ENCODE results near the gene CASP12. TPM values are rescaled to one million over a fixed set of nuclear protein-coding genes. Genes with fewer than 3 reads are reported as not detected.
A peak's percentile ranks its signal among the peaks of the same experiment; 100 is the strongest.

The CASP12 gene
- total RNA-seq, 2 experiments from 2014 or later = not detected

- Mint-ChIP-seq H3K27ac (peak overlapping the region; percentile 68), H3K4me3 (peak overlapping the region; percentile 62), H3K27me3 (no peaks in the 10 kb centered on the region), H3K9me3 (no peaks in the 10 kb centered on the region), H3K4me1 (ENCODE audit: low read depth) (peaks cover 51% of the 10 kb centered on the region), H3K36me3 (no peaks in the 10 kb centered on the region)
- intact Hi-C loops (cut with micrococcal nuclease) = loop anchor here (1.0 to 5.0 kb wide), 3 partner anchors 8 to 294 kb away; no protein-coding TSS in a partner anchor
- CTCF ChIA-PET = interaction anchor here (1.9 kb wide), 1 partner anchor 28 kb away, joined by 5 read pairs; no protein-coding TSS in a partner anchor
- no peak for DNase-seq
- POLR2A ChIA-PET = interaction anchor here (2.9 kb wide), 1 partner anchor 9 kb away, joined by 12 read pairs; no protein-coding TSS in a partner anchor
Observed at GRCh38 chr11:104916442-104916841, 18.2 kb upstream of the CASP12 start.

- no peaks in the 10 kb centered on the region for H3K27me3 Mint-ChIP-seq
- H3K9me3 Mint-ChIP-seq = no peaks in the 10 kb centered on the region
- no peak overlapping the region for H3K27ac Mint-ChIP-seq
- peaks cover 51% of the 10 kb centered on the region for H3K4me1 Mint-ChIP-seq (ENCODE audit: low read depth)
- DNase-seq = no peak
- POLR2A ChIA-PET = no interaction called here
- intact Hi-C loops (cut with micrococcal nuclease) = no loop called here
- CTCF ChIA-PET = no interaction called here
- no peak overlapping the region for H3K4me3 Mint-ChIP-seq
- H3K36me3 Mint-ChIP-seq = peaks cover 12% of the 10 kb centered on the region
Observed at GRCh38 chr11:104912102-104912501, 13.8 kb upstream of the CASP12 start.

GRCh38 chr11:104908186-104908531, 9.9 kb upstream of the CASP12 start:
- DNase-seq = no peak
- POLR2A ChIA-PET = interaction anchor here (0.9 to 2.2 kb wide), 3 partner anchors 9 to 202 kb away, joined by 4 to 12 read pairs (median 4); no protein-coding TSS in a partner anchor
- no peak overlapping the region for H3K4me3 Mint-ChIP-seq
- H3K27ac Mint-ChIP-seq = peak overlapping the region; percentile 76
- no peaks in the 10 kb centered on the region for H3K27me3 Mint-ChIP-seq
- intact Hi-C loops (cut with micrococcal nuclease) = loop anchor here (1.0 kb wide), 3 partner anchors 8 to 203 kb away; no protein-coding TSS in a partner anchor
- H3K36me3 Mint-ChIP-seq = peaks cover 19% of the 10 kb centered on the region
- CTCF ChIA-PET = interaction anchor here (0.7 to 1.7 kb wide), 2 partner anchors 39 to 92 kb away, joined by 5 to 6 read pairs; no protein-coding TSS in a partner anchor
- H3K9me3 Mint-ChIP-seq = no peaks in the 10 kb centered on the region
- peaks cover 32% of the 10 kb centered on the region for H3K4me1 Mint-ChIP-seq (ENCODE audit: low read depth)

- no peaks in the 10 kb centered on the region for H3K27me3 Mint-ChIP-seq
- POLR2A ChIA-PET = interaction anchor here (0.9 to 2.2 kb wide), 3 partner anchors 10 to 201 kb away, joined by 4 to 12 read pairs (median 4); no protein-coding TSS in a partner anchor
- CTCF ChIA-PET = interaction anchor here (0.7 to 1.7 kb wide), 2 partner anchors 39 to 93 kb away, joined by 5 to 6 read pairs; no protein-coding TSS in a partner anchor
- H3K27ac Mint-ChIP-seq = peak overlapping the region; percentile 76
- peak overlapping the region; percentile 24 for H3K4me3 Mint-ChIP-seq
- DNase-seq = peak; percentile 20
- H3K4me1 Mint-ChIP-seq (ENCODE audit: low read depth) = peaks cover 30% of the 10 kb centered on the region
- intact Hi-C loops (cut with micrococcal nuclease) = loop anchor here (1.0 kb wide), 4 partner anchors 9 to 202 kb away; partner anchors contain the start of gene CASP12
- H3K9me3 Mint-ChIP-seq = no peaks in the 10 kb centered on the region
- H3K36me3 Mint-ChIP-seq = peaks cover 22% of the 10 kb centered on the region
Observed at GRCh38 chr11:104907521-104908185, 9.4 kb upstream of the CASP12 start.

GRCh38 chr11:104905271-104905670, 7.0 kb upstream of the CASP12 start:
- intact Hi-C loops (cut with micrococcal nuclease) = no loop called here
- CTCF ChIA-PET = no interaction called here

GRCh38 chr11:104899226-104899625, 966 bp upstream of the CASP12 start:
- peaks cover 6% of the 10 kb centered on the region for H3K36me3 Mint-ChIP-seq
- H3K9me3 Mint-ChIP-seq = no peaks in the 10 kb centered on the region
- ChIA-PET CTCF (no interaction called here), POLR2A (no interaction called here)
- H3K27ac Mint-ChIP-seq = no peak overlapping the region
- intact Hi-C loops (cut with micrococcal nuclease) = no loop called here
- no peak overlapping the region for H3K4me3 Mint-ChIP-seq
- H3K27me3 Mint-ChIP-seq = no peaks in the 10 kb centered on the region
- H3K4me1 Mint-ChIP-seq (ENCODE audit: low read depth) = peaks cover 30% of the 10 kb centered on the region
- no peak for DNase-seq

More at GRCh38 chr11:104905271-104905670, 7.0 kb upstream of the CASP12 start:
- no peaks in the 10 kb centered on the region for H3K9me3 Mint-ChIP-seq
- H3K4me3 Mint-ChIP-seq = no peak overlapping the region
- POLR2A ChIA-PET = no interaction called here
- peaks cover 22% of the 10 kb centered on the region for H3K36me3 Mint-ChIP-seq
- H3K4me1 Mint-ChIP-seq (ENCODE audit: low read depth) = peaks cover 31% of the 10 kb centered on the region
- H3K27me3 Mint-ChIP-seq = no peaks in the 10 kb centered on the region
- H3K27ac Mint-ChIP-seq = no peak overlapping the region
- DNase-seq = no peak

- Mint-ChIP-seq H3K4me1 (ENCODE audit: low read depth) (peaks cover 30% of the 10 kb centered on the region), H3K4me3 (peak overlapping the region; percentile 74), H3K27ac (peak overlapping the region; percentile 81), H3K36me3 (peaks cover 6% of the 10 kb centered on the region), H3K27me3 (no peaks in the 10 kb centered on the region), H3K9me3 (no peaks in the 10 kb centered on the region)
- no peak for DNase-seq
- intact Hi-C loops (cut with micrococcal nuclease) = loop anchor here (1.0 kb wide), 3 partner anchors 9 to 21 kb away; no protein-coding TSS in a partner anchor
- POLR2A ChIA-PET = no interaction called here
- CTCF ChIA-PET = interaction anchor here (1.3 kb wide), 1 partner anchor 292 kb away, joined by 4 read pairs; no protein-coding TSS in a partner anchor
Observed at GRCh38 chr11:104898685-104899013, 389 bp upstream of the CASP12 start.

- no peaks in the 10 kb centered on the region for H3K27me3 Mint-ChIP-seq
Observed at GRCh38 chr11:104895634-104896033, 2.6 kb downstream of the CASP12 start.

GRCh38 chr11:104893876-104894275, 4.4 kb downstream of the CASP12 start:
- DNase-seq = no peak
- no peaks in the 10 kb centered on the region for H3K9me3 Mint-ChIP-seq
- no peaks in the 10 kb centered on the region for H3K27me3 Mint-ChIP-seq
- ChIA-PET CTCF (no interaction called here), POLR2A (no interaction called here)
- no peak overlapping the region for H3K4me3 Mint-ChIP-seq
- H3K4me1 Mint-ChIP-seq (ENCODE audit: low read depth) = peaks cover 21% of the 10 kb centered on the region
- intact Hi-C loops (cut with micrococcal nuclease) = no loop called here
- H3K36me3 Mint-ChIP-seq = no peaks in the 10 kb centered on the region
- H3K27ac Mint-ChIP-seq = no peak overlapping the region

More at GRCh38 chr11:104895634-104896033, 2.6 kb downstream of the CASP12 start:
- ChIA-PET CTCF (interaction anchor here (1.2 kb wide), 1 partner anchor 10 kb away, joined by 3 read pairs; no protein-coding TSS in a partner anchor), POLR2A (no interaction called here)
- Mint-ChIP-seq H3K9me3 (no peaks in the 10 kb centered on the region), H3K27ac (no peak overlapping the region), H3K36me3 (no peaks in the 10 kb centered on the region), H3K4me3 (no peak overlapping the region), H3K4me1 (ENCODE audit: low read depth) (peaks cover 23% of the 10 kb centered on the region)
- intact Hi-C loops (cut with micrococcal nuclease) = no loop called here
- no peak for DNase-seq

- Mint-ChIP-seq H3K4me1 (ENCODE audit: low read depth) (peaks cover 12% of the 10 kb centered on the region), H3K9me3 (no peaks in the 10 kb centered on the region), H3K27ac (no peak overlapping the region), H3K4me3 (no peak overlapping the region), H3K36me3 (no peaks in the 10 kb centered on the region), H3K27me3 (no peaks in the 10 kb centered on the region)
- ChIA-PET POLR2A (no interaction called here), CTCF (no interaction called here)
- DNase-seq = no peak
- intact Hi-C loops (cut with micrococcal nuclease) = no loop called here
Observed at GRCh38 chr11:104892723-104893511, 5.3 kb downstream of the CASP12 start.

- Mint-ChIP-seq H3K4me1 (ENCODE audit: low read depth) (peaks cover 3% of the 10 kb centered on the region), H3K9me3 (no peaks in the 10 kb centered on the region), H3K4me3 (no peak overlapping the region), H3K27ac (no peak overlapping the region), H3K36me3 (no peaks in the 10 kb centered on the region), H3K27me3 (no peaks in the 10 kb centered on the region)
- DNase-seq = no peak
- intact Hi-C loops (cut with micrococcal nuclease) = no loop called here
- ChIA-PET CTCF (no interaction called here), POLR2A (no interaction called here)
Observed at GRCh38 chr11:104891135-104891534, 7.1 kb downstream of the CASP12 start.

GRCh38 chr11:104883342-104883741, 14.9 kb downstream of the CASP12 start:
- Mint-ChIP-seq H3K36me3 (no peaks in the 10 kb centered on the region), H3K27ac (no peak overlapping the region), H3K9me3 (peaks cover 2% of the 10 kb centered on the region), H3K4me3 (no peak overlapping the region), H3K4me1 (ENCODE audit: low read depth) (peaks cover 15% of the 10 kb centered on the region), H3K27me3 (no peaks in the 10 kb centered on the region)
- ChIA-PET CTCF (interaction anchor here (0.6 kb wide), 1 partner anchor 64 kb away, joined by 3 read pairs; no protein-coding TSS in a partner anchor), POLR2A (no interaction called here)
- DNase-seq = no peak
- intact Hi-C loops (cut with micrococcal nuclease) = no loop called here

Measured in activated CD4-positive, alpha-beta memory T cell treated with anti-CD3 and anti-CD28 coated beads for 36 hours (primary cell).